IPS-NIHi11 (cell line): ENCODE measurements around the gene GAS2L1.
"Not testable (repeated sequence)": the region's sequence is repeated elsewhere in the genome, so short reads cannot be mapped to it uniquely, and the experiment has no call there.

Source experiments
- DNase-seq: peaks from one replicate; pipeline ENCODE4 v3.0.0; 2012; ENCODE audit warnings: mixed read lengths, low spot score

The GAS2L1 gene

DNA sequence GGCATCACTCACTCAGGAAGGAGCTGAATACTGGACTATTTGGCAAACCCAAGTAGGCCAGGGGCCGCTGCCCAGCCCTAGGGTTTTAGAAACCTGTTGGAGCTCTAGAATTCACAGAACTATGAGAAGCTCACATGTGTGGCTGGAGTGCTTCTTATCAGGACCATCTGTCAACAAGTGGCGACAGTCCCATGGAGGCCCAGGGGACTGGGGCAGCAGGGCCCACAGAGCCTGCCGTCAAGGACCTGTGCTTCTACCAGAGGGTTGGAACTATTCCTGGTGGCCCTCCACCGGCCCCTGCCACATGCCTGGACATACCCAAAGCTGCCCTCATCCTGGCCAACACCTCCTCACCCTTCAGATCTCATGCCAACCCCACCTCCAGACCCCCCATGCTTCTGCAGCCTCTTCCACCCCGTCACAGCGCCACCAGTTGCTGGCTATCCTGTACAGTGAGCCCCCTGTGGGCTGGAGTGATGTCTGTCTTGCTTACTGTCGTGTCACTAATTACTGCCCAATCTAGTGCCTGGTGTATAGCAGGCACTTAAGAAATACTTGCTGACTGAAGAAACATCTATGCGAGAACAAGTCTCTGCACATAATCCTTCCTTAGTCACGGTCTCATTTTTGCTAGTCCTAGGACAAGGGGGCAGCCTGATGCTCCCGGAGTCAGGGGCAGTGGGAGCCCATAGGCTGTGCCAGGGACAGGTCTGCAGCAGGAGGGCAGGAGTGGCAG lies 36.3 kb downstream of the GAS2L1 start:
- DNase-seq = no peak

DNA sequence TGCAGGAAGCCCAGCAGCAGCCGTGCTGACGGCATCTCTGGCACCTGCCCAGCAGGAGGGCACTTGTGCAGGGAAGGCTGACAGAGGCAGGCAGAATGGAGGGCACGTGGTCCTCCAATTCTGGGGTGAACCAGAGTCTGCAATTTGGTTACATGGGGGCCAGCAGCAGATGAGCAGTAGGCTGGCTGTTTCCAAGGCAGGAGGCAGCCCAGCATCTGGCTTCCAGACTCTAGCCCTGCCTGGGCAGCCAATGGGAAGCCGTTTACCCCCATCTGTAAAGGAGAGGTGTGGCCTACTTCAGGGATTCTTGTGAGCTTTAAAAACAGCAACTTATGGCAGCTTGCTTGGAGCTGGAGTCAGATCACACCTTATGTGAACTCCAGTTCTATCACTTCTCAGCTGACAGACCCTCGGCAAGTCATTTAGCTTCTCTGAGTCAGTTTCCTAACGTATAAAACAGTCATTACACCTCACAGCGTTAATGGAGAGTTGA lies 36.9 kb downstream of the GAS2L1 start:
- peak; percentile 62 for DNase-seq

DNA sequence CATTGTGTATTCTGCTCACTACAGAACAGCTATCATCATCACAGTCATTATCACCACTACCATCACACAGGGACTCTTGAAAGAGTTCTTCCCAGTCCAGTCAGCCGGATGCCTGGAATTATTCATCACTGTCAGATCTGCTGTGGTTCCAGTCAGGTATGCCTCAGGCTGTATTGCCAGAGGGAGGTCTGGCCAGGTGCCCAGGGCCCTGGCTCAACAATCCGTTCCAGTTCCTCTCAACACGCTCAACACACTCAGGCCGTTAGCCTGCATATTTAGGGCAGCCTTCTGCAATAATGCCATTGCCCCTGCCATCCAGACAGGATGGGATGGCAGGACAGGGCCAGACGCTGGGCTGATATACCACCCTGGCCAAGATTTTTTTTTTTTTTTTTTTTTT lies 37.7 kb downstream of the GAS2L1 start:
- peak; percentile 62 for DNase-seq

DNA sequence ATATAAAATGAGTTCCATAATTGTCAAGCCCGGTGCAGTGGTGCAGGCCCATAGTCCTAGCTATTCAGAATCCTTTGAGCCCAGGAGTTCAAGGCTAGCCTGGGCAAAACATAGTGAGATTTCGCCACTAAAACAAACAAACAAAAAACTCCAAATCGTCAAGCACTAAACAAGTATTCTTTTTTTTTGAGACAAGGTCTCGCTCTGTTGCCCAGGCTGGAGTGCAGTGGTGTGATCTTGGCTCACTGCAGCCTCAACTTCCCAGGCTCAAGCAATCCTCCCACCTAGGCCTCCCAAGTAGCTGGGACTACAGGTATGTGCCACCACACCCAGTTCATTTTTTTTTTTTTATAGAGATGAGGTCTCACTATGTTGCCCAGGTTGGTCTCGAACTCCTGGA lies 38.4 kb downstream of the GAS2L1 start:
- DNase-seq = not testable (repeated sequence)

DNA sequence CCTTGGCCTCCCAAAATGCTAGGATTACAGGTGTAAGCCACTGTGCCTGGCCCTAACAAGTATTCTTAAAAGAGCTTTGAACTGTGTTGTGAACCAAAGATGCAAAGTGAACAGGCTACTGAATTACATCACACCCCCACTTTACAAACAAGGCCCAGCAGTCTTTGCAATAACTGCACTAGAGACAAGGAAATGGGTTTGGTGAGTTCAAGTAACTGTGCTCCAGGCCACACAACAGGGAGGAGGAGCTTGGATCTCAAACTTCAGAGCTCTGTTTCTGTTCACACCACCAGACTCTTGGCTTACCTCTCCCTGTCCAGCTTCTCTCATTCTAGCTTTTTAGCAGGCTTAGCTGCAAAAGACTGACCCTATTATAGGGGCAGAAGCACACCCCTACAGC lies 39.5 kb downstream of the GAS2L1 start:
- no peak for DNase-seq

DNA sequence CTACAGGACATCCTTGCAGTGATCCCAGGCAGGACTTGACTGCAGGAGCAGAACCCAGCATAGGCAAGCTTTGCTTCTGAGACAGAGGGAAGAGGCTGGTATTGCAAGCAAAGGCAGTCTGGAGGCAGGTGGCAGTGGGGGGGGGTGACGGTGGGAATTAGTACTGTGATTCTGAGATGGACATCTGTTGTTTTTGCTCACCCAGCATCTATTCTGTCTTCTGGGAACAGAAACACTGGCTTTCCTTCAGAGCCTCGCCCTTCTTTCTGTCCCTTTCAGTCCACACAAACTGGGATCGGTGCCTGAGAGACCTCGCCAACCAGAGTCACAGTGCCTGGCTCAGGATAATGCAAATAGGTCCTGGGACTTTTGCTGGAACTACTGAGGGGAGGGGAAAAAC lies 40.2 kb downstream of the GAS2L1 start:
- DNase-seq = no peak

DNA sequence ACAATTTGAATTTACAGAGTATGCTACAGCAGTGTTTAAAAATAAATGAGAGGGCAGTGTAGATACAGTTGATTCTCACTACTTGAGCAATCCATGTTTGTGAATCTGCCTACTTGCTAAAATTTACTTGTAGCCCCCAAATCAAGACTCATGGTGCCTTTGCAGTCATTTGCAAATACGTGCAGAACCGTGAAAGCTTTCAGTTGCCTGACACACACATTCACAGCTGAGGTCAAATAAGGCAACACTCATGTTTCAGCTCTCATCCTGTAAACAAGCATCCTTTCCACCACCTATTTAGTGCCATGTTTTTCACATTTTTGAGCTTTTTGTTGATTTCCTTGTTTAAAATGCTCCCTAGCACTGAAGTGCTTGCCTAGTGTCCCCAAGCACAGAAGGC lies 41.6 kb downstream of the GAS2L1 start:
- DNase-seq = no peak

DNA sequence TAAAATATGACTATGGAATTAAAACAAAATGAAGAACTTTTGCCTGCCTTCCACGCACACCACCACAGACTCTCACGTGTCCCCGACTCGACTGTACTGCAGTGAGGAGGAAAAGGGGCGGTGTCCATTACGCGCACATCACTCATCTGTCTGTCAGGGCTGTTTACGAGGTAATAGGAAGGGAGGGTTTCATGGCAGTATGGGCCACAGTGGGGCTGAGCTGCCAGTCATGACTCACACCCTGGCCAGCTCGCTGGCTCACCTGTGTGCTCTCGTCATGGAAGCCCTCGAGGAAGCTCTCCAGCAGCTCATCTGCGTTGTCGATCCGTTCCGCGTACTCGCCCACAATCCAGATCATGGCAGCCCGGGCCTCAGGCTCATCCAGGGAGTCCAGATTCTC lies 42.5 kb downstream of the GAS2L1 start:
- DNase-seq = no peak

DNA sequence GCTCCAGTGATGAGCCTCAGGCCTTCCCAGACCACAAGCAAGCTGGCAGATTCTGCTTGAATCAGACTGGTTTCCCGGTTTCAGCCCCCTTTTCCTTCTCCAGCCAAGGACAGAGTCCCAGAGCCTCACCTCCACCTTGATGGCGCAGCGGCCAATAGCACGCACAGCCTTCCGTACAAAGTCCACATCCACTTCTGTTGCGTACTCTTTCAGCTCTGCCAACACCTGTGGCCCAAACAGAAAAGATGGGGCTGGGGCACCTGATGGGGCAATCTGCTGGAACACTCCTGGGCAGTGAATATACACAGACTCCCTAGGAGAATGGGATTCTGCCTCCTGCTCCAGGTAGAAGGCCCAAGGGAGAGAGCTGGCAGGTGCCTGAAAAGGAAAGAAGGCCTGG lies 44.6 kb downstream of the GAS2L1 start:
- DNase-seq = no peak

DNA sequence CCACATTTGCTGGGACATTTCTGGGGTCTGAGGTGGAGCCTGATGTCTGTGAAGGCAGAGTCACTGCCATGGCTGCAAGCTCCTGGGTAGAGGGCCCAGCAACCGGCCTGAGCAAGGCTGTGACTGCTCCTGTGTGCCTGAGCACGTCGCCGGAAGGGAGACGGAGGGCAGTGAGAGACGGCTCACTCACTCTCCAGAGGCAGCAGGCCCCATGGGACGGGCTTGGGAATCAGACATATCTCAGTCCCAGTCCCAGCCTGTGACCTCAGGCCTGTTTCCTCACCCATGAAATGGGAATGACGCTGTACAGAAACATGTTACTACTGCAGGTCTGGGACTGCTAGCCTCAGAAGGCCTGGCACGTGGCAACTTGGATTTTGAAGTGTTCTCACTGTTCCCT lies 45.4 kb downstream of the GAS2L1 start:
- DNase-seq = no peak

DNA sequence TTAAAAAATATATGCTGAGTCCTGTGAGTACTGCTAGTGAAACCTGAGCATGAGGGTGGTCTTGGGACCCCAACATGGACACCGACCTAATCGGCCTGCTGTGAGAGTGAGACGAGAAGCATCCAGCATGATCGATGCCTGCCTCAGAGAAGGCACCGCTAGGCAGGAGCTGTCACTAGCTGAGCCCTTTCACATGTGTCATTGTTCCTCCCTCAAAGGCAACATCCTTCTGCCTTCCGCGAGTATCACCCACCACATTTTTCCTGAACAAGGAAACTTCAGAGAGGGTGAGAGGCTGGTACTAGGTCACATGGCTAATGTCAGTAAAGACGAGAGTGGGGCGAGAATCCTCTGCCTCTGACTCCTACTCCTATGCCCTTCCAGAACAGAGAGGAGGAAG lies 46.3 kb downstream of the GAS2L1 start:
- DNase-seq = no peak

DNA sequence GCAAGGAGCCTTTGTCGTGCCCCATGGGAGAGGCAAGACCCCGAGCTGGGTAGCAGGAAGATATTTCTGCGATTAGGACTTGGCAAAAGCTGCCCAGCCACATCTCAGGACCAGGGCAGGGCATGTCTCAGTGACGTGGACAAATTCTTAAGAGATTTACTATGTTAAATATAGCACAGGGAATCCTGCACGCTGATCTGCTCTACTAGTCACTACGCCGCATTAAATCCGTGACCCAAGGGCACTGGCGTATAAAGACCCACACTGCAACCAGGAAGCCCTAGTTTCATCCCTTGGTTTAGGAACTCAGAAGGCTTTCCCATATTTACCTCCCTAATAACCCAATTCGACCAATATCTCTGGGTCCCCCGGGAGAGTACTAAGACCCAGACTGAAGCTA lies 46.8 kb downstream of the GAS2L1 start:
- DNase-seq = no peak

DNA sequence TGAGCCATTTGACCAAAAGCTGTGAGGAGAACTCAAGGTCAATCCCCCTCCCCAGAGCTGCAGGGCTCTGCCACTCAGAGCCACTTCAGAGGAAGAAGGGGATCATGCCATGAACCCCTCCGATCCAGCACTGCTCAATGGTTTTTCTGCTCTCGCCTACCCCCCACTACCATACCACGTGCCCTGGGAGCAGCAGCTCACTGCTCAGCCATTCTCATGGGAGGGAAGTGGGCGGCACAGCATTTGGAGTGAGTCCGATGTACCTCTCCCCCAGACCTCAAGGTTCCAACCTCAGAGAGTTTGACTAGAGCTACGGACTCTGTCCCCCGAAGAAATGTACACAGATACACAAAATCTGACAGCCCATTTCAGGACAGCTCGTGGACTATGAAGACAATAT lies 47.4 kb downstream of the GAS2L1 start:
- no peak for DNase-seq

DNA sequence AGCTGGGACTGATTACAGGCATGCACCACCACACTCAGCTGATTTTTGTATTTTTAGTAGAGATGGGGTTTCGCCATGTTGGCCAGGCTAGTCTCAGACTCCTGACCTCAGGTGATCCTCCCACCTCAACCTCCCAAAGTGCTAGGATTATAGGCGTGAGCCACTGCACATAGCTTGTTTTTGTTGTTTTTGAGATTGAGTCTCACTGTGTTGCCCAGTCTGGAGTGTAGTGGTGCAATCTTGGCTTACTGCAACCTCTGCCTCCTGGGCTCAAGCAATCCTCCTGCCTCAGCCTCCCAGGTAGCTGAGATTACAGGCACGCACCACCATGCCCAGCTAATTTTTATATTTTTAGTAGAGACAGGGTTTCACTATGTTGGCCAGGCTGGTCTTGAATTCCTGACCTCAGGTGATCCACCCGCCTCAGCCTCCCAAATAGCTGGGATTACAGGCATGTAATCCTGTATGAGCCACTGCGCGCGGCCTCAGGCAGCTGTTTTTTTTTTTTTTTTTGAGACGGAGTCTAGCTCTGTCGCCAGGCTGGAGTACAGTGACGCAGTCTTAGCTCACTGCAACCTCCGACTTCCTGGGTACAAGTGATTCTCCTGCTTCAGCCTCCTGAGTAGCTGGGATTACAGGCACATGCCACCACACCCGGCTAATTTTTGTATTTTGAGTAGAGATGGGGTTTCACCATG lies 50.9 kb downstream of the GAS2L1 start:
- not testable (repeated sequence) for DNase-seq

DNA sequence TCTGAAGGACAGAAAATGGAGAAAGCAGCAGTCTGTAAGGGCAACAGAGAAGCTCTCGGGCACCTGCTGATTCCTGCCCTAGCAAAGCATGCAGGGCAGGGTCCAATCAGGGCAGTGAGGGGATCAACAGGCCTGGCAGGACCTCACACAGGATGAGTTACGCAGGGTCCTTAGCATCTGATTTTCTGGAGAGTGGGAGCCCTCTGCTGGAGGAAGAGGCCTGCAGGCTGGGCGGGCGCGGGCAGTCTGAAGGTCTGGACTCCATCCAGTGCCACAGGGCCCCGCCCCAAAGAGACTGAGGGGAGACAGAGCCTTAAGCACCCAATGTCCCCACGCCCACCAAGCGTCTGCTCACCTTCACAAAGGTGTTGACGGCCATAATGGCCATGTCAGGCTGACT lies 53.0 kb downstream of the GAS2L1 start:
- DNase-seq = peak; percentile 79
